ENCODE measurements around the gene GGA2.

GRCh38 chr16:23416816-23417215 is 93.5 kb downstream of the GGA2 start:
- TF ChIP-seq CTCF (IDR thresholded peaks at IDR 0.05) (no peak), POLR2A (IDR thresholded peaks at IDR 0.05) (no peak), POLR2AphosphoS5 (IDR thresholded peaks at IDR 0.05) (no peak)
